Breast epithelium (tissue), 3 donors: Measurements from ENCODE around the gene VIM.

Experiments
- CTCF ChIP-seq, 3 donors: fragments of 450-650 bp; IDR thresholded peaks; one replicate each; pipeline ENCODE4 v1.5.1; 2016 to 2017; ENCODE audit warnings: antibody characterized with exemption in 3 of 3, mild to moderate bottlenecking in 3 of 3, moderate library complexity in 3 of 3
- POLR2A ChIP-seq: fragments of 450-650 bp; IDR thresholded peaks from one replicate; pipeline ENCODE4 v1.6.1; 2016; ENCODE audit warnings: antibody characterized with exemption, mild to moderate bottlenecking, moderate library complexity
- POLR2AphosphoS5 ChIP-seq, 3 donors: sonication (generic); formaldehyde crosslinking; IDR thresholded peaks; one replicate each; pipeline ENCODE4 v1.6.1; 2017; ENCODE audit warnings: antibody characterized with exemption in 3 of 3

GRCh38 chr10:17278607-17279240, 50.7 kb downstream of the VIM start:
- TF ChIP-seq CTCF (IDR thresholded peaks at IDR 0.05), result no peak
- no peak for TF ChIP-seq POLR2AphosphoS5 (IDR thresholded peaks at IDR 0.05)
- no peak for TF ChIP-seq POLR2A
